ENCODE data around the gene THPO.
A peak's percentile ranks its signal among the peaks of the same experiment; 100 is the strongest.

THPO gene

GRCh38 chr3:184362668-184363546, 15.1 kb downstream of the THPO start:
- peak; percentile 98 for DNase-seq (ENCODE audit: low spot score)

- peak; percentile 68 for DNase-seq (ENCODE audit: low spot score)
These were observed 15.9 kb downstream of the THPO start for GRCh38 chr3:184361932-184362667.

- DNase-seq (ENCODE audit: low spot score) = peak; percentile 91
These were observed 16.5 kb downstream of the THPO start, which contains the start of the genes CLCN2 and POLR2H for GRCh38 chr3:184361532-184361931. TSS of gene CLCN2 (minus strand) at chr3:184361605. CDS start at chr3:184361479, 126 bp downstream. TSS of gene POLR2H (plus strand) at chr3:184361710. CDS start at chr3:184363493, 1,783 bp downstream.

DNA sequence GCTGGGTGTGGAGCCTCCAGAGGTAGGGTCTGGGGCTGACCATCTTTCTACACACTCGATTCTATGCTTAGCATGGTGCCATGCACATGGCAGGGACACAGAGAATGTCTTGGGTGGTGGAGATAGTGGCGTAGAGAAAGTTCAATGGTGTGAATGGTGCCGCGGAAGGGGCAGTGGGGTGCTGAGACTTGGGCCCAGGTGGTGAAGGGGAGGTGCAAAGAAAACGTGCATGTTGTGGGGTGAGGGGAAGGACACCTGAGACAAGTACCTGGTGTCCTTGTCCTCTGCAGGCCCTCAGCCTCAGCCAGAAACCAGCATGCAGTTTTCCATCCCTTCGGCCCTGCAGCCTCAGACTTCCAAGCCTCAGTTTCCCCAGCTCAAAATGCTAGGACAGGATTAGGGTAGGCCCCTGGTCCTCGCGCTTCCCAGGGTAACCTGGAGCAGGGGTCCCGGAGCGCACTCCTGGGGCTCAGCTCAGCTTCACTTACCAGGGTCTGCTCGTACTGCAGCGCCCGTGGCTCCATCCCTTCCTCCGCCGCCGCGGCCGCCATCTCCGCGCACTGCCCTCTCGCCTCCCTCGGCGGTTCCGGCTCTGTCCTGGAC, 17.0 kb downstream of the THPO start:
- DNase-seq (ENCODE audit: low spot score) = no peak

DNA sequence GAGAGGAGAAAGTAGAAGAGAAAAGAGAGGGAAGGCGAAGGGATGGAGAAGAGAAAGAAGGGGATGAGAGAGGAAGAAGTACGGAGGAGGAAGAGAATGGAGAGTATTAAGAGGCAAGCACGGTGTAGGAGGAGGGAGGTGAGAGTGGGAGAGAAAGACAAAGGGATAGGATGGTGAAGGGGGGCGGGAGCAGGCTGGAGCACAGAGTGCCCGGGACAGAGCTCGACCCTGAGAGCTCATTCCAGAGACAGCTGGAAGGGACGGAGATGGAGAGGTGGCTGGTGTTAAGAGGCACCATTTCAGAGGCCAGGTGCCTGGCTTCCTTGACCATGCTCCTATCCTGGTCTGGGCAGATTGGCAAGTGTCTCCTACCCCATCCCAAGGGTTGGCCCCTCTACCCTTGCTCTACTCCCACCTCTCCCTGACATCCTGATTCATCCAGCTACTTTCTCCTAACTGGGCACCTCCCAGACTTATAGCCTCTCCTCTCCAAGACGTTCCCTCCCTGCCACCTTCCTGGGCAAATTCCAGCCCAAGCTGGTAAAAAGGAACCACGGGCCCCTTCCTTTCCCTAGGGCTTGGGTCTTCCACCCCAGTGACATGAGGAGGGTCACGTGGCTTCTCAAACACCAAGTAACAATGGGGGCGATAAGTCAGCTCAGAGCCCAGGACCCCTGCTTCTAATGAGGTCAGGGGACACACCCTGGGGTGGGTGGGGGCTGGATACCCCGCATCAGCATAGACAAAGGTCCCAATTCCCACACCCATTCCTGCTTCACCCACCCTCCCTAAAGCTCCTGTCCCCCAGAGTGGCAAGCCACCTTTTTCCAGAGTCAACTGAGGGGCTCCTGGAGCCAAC, 17.7 kb downstream of the THPO start:
- DNase-seq (ENCODE audit: low spot score) = no peak

DNA sequence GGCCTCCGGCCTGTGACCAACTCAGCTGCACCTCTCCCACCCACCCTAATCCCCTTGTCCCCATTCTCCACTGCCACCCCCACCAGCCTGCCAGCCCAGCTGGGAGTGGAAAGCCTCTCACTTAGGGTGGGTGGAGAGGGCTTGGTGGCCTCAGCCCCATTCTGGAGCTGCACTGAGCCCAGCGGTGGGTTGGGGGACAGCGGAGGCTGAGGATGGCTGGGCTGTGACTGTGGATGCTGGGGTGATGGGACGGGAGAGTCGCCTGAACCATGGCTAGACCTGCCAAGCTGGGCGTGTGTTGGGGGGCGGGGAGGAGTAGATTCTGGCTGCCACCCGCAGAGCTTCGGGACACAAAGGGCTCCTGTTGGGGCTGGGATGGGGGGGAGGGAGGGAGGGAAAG, 18.4 kb downstream of the THPO start:
- no peak for DNase-seq (ENCODE audit: low spot score)

DNA sequence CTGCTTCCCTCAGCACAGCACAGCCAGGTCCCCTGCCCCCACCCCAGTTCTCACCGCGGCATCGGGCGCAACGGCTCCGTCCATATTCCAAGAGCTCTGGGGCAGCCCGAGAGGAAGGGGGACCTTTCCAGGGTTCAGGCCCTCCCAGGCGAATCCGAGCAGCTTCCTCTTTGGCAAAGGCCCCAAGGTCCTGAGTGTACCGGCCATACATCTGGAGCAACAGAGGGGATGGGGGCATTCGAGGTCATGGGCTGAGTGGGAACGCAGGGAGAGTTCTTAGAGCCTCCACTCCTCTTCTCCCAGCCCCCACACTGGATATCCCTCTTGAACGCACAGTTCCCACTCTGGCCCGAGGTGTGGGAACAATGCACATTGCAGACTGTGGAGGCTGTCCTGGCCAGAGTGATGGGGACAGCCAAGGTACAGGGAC, 19.1 kb downstream of the THPO start:
- no peak for DNase-seq (ENCODE audit: low spot score)

DNA sequence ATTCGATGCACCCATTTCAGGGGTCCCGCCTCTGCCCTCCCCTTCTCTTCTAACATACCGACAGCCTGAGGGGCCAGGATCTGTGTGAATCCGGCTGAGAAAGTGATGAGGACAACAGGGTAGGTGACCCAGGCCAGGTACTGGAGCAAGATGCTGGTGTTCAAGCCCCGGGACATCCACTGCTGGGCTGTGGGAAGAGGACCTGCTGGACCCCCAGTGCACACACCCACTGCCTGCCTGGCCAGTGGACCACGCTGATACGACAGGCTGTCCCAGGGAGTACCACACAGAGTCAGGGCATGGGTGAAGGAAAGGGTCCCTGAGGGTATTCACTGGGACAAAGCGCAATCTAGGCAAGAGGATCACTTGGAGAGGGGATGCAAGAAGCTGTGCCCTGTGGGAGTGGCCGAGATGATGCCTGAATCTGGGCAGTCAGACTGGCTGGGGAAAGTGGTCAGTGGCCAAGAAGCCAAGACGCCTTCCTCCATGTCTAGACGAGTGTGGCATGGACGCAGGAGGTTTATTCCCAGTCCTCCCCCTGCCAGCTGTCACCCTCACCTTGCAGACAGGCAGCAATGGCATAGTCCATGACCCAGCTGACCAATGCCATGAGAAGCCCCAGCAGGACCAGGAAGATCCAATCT, 19.8 kb downstream of the THPO start:
- no peak for DNase-seq (ENCODE audit: low spot score)

DNA sequence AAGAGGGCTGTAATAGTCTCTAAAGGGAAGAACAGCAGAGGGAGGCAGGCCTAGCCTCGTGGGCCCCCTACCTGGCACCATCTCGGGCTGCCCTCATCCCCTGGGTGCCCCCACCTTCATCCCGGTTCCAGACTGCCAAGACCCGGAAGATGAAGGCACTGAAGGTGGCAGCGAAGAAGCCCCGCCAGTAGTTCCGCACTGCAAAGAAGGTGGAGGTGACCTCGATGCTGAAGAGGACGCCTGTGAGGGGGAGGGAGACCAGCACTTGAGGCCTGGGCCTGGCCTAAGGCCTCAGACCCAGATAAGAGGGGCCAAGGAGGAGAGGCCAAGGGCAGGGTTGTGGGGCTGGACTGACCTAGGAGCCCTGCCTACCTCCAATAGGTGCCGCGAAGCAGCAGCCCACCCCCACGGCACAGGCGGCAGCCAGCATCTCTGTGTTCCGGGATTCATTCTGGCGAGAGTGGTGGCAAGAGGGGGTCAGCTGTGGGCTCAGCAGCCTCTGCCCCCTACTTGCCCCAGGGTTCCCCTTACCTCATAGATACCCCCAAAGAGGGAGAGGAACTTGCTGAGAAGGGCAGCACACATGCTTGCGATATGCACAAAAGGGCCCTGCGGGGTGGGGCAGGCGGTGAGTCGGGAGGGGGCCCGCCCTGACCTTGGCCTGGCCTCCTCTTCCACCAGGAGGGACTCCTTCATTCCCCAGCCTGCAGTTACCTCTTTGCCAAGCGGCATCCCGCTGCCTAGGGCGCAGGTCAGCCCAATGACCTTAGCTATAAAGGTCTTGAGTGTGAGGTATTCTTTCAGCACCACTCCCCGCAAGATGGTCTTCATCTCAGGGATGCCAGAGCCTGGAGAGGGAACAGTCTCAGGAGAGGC, 20.5 kb downstream of the THPO start:
- no peak for DNase-seq (ENCODE audit: low spot score)

DNA sequence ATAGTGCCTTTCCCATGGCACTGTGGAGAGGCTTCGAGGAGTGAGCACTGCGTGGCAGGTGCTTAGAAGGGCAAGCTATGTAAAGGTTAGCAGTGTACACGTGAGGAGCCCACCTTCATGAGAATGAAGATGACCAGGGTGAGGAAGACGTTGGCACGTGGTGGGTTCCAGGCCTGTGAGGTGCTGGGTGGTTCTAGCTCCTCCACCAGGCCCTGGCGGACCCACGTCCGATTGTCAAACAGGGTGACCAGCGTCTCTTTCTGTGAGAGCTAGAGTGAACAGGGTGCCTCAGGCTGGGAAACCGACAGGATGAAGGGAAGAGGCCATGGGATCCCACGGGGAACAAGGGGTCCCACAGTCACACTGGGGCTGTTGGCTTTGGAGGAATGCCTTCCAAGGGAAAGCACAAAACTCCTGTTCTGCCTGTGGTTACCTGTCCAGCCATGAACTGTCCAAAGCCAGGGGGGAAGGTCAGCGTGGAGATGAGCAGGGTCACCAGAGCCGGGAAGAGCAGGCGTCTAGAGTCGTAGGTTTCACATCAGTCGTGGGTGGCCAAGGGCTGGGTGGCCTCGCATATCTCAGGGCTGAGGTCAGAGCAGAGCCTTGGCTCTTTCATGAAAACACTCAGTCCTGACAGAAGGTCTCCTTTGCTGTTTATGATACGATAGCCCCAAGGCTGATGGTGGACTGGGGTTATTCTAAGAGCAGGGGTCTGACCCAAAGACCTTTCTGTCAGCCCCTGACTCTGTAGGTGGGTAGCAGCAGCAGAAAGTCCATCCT, 22.6 kb downstream of the THPO start:
- DNase-seq (ENCODE audit: low spot score) = no peak

DNA sequence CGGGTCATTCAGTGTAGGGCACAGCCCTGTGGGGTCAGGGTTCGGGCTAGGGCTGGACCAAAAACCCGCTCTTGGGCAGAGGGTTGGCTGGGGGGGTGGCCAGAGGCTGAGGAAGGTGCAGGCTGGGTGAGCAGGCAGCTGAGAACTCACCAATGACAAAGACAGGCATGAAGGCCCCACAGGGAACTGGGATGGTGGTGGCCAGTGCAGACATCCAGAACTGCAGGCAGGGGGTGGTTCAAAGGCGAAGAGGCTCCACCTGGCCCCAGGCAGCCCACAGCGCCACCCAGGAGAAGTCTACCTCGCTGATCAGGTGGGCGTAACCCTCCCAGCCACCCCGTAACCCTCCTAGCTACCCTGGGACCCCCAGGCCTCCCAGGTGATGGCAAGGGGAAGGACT, 23.3 kb downstream of the THPO start:
- no peak for DNase-seq (ENCODE audit: low spot score)

DNA sequence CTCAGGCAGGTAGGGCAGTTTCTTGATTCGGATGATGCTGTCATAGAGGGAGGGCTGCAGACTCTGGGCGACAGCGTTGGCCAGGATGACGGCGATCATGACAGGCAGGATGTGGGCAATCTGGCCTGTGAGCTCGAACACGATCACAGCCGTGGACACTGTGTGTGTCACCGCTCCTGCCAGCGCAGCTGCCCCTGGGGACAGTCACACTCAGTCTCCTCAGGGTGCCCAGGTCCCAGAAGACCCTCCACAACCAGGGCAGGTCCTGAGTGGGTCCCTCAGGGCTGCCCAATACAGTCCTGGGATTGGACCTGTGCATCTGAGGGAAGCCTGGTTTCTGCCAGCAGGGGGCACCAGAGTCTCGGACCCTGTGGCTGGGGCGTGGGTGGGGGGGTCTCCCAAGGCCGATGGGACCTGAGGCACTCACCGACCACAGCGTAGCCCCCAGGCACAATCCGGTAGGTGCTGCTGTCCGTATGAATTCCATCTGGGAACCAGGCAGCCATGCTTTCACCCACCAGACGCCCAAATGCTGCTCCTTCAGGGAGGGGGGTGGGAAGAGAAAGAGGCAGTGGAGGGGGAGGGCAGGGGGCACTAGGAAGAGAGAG, 23.8 kb downstream of the THPO start:
- DNase-seq (ENCODE audit: low spot score) = peak; percentile 79

GRCh38 chr3:184353546-184353941, 24.5 kb downstream of the THPO start:
- DNase-seq (ENCODE audit: low spot score) = no peak

DNA sequence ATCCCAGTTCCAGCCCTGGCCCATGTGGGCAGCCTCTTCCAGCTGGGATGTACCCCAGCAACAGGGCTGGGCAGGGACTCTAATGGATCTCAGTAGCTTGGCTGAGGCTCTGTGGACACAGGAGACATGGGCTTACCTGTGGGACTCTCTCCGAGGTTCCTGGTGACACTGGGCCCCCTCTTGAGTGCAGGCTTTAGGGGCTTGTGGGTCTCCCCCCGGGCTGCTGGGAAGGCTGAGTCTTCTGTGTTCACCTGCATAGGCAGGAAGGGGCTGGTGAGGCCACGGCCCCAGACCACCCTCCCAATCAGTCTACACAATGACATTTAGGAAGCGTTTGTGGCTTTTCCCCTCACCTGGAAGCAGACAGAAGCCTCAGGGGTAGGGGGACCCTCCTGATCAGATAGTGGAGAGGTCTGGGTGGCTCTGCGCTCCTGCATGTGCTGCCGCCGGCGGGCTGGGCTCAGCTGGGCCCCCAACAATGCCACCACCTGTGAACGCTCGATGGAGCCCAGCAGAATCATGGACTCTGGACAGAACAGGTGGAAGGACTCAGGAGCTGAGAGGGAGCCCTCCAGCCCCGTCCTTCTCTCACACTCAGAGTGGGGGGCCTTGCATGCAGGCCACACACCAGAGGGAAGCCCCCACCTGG, 25.0 kb downstream of the THPO start:
- no peak for DNase-seq (ENCODE audit: low spot score)

DNA sequence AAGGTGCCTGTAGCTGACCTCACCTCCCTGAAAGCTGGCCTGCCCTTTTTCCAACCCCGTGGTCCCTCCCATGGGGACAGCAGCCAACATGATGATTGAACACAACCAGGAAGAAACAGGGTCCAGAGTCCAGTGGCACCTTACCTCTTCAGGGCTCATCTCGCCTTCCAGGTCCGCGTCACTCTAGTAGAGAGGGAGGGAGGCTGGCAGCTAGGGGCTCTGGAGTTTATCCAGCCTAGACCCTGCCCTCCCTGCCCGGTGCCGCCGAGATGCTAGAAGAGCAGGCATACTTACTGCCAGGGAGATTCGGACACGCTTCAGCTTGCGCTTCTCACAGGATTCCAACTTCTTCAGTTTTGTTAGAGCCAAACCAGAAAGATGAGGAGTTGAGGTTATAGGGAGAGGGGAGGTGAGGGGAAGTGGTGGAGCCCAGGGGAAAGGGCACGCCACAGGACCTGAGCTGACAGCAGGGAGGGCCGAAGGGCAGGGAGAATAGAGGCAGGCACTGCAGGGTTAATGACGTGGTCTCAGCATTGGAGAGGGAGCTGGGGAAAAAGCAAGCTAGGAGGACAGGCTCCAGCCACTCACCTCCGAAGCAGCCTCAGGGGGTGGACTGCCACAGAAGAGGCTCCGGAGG, 25.7 kb downstream of the THPO start:
- DNase-seq (ENCODE audit: low spot score) = no peak

DNA sequence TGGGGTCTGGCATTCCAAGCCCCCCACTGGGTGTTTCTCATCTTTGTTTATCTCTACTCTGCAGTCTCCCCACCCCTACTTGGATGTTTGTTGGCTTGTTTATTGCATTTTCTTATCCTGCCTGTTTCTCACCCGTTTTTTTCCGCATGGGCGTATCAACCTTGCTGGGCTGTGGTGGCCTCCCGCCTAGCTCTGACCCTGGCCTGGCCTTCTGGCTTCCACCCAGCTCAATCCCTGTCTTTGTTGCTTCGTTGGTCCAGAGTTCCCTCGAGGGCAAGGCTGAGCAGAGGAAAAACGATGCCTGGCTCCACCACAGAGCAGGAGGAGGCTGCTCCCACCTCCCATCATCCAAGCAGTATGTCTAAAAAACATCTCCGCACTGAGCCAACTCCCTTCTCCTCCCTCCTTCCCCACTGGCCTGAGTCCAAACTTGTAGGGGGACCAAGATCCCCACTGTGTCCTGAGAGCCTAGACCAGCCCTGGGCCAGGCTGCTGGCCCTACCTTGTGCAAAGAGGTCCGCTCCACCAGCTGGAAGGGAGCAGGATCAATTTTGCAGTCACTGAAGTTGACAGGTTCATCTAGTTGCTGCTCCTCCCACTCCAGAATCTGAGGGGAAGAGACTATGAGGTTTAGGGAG, 26.4 kb downstream of the THPO start:
- DNase-seq (ENCODE audit: low spot score) = no peak

GRCh38 chr3:184350618-184351017, 27.4 kb downstream of the THPO start:
- no peak for DNase-seq (ENCODE audit: low spot score)
